Neural progenitor cell (in vitro differentiated cells): ENCODE data around the gene TEF. TPM values are rescaled to one million over a fixed set of nuclear protein-coding genes. Genes with fewer than 3 reads are reported as not detected.

Experiments
- DNase-seq: peaks from one replicate; pipeline ENCODE4 v3.0.0-alpha.2; 2016; ENCODE audit warnings: low spot score
- H2AFZ ChIP-seq: fragments of 200-600 bp; sonication (generic); replicated peaks from 2 replicates; pipeline ENCODE4 v1.6.1; 2016; ENCODE audit warnings: antibody characterized with exemption
- H3F3A ChIP-seq: fragments of 200-600 bp; sonication (generic); 2 replicates; pipeline ENCODE4 v1.6.1; 2016; ENCODE audit warnings: antibody characterized with exemption, low read depth
- H3K27ac ChIP-seq: fragments of 200-600 bp; sonication (generic); 2 replicates; pipeline ENCODE4 v1.5.1; 2016; ENCODE audit warnings: mild to moderate bottlenecking
- H3K27me3 ChIP-seq: fragments of 200-600 bp; sonication (generic); 2 replicates; pipeline ENCODE4 v1.6.1; 2016; ENCODE audit warnings: mild to moderate bottlenecking, moderate library complexity
- H3K36me3 ChIP-seq: fragments of 200-600 bp; sonication (generic); 2 replicates; pipeline ENCODE4 v1.5.1; 2016
- H3K4me1 ChIP-seq: fragments of 200-600 bp; sonication (generic); 2 replicates; pipeline ENCODE4 v1.6.1; 2016; ENCODE audit warnings: mixed run types
- H3K4me2 ChIP-seq: fragments of 200-600 bp; sonication (generic); 2 replicates; pipeline ENCODE4 v1.6.1; 2016
- H3K4me3 ChIP-seq: fragments of 200-600 bp; sonication (generic); 2 replicates; pipeline ENCODE4 v1.5.1; 2016
- H3K79me2 ChIP-seq: fragments of 200-600 bp; sonication (generic); 2 replicates; pipeline ENCODE4 v1.6.1; 2016; ENCODE audit warnings: low read depth
- H3K9ac ChIP-seq: fragments of 200-600 bp; sonication (generic); 2 replicates; pipeline ENCODE4 v1.6.1; 2016
- H3K9me3 ChIP-seq: fragments of 200-600 bp; sonication (generic); 2 replicates; pipeline ENCODE4 v1.5.1; 2016; ENCODE audit warnings: low read depth
- H4K20me1 ChIP-seq: fragments of 200-600 bp; sonication (generic); 2 replicates; pipeline ENCODE4 v1.6.1; 2016; ENCODE audit warnings: low read depth
- H3K27ac Mint-ChIP-seq: 3 replicates; pipeline ENCODE4 v1.8.0; 2021; ENCODE audit warnings: mixed read lengths
- H3K27me3 Mint-ChIP-seq: 2 replicates; pipeline ENCODE4 v1.8.0; 2022; ENCODE audit warnings: low read depth, mild to moderate bottlenecking, inconsistent platforms, moderate library complexity, mixed read lengths; ENCODE audit not compliant: insufficient read depth
- H3K36me3 Mint-ChIP-seq: 3 replicates; pipeline ENCODE4 v1.8.0; 2021; ENCODE audit warnings: mixed read lengths
- H3K4me1 Mint-ChIP-seq: 3 replicates; pipeline ENCODE4 v1.8.0; 2021; ENCODE audit warnings: mixed read lengths
- H3K4me3 Mint-ChIP-seq: 3 replicates; pipeline ENCODE4 v1.8.0; 2021; ENCODE audit warnings: mild to moderate bottlenecking, moderate library complexity, mixed read lengths
- H3K9me3 Mint-ChIP-seq: 3 replicates; pipeline ENCODE4 v1.8.0; 2020; ENCODE audit warnings: mixed read lengths
- EZH2 ChIP-seq: fragments of 200-600 bp; sonication (generic); IDR thresholded peaks from 2 replicates; pipeline ENCODE4 v1.6.1; 2017; ENCODE audit warnings: antibody characterized with exemption, mild to moderate bottlenecking, moderate library complexity
- EZH2phosphoT487 ChIP-seq: fragments of 200-600 bp; sonication (generic); IDR thresholded peaks from 2 replicates; pipeline ENCODE4 v1.6.1; 2017; ENCODE audit warnings: antibody characterized with exemption
- total RNA-seq: library from RNA; depleted of rRNA; stranded (reverse); fragments of >200 nt; gene quantifications from 2 replicates; pipeline ENCODE4 v1.2.3, GENCODE V29; 2015; ENCODE audit warnings: low replicate concordance
- TF ChIP-seq, protein P1 (sequence below): fragments of 200-600 bp; sonication (generic); IDR thresholded peaks from 2 replicates; pipeline ENCODE4 v1.5.1; 2017; ENCODE audit warnings: antibody characterized with exemption, mild to moderate bottlenecking

TEF gene
- total RNA-seq, 1 donor from 2014 or later: 11.0 TPM

DNA sequence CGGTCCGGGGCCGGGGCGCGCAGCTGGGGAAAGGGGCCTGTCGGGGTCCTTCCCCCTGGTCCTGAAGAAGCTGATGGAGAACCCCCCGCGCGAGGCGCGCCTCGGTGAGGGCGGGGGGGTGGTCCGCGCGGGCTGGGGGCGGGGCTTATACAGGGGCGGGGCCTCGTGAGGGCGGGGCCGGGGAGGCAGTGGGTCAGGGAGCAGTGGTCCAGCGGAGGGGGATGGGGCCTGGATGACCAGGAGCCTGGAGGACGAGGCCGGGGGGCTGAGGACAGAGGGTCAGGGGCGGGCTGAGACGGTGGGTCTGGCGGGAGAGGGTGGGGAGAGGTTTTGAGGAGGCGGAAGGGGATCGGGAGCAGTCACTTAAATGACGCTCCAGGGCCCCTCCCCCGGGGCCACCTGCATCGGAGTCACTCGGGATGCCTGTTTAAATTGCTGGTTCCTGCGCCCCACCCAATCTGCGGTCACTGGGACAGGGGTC, 396 bp downstream of the TEF start:
- Mint-ChIP-seq H3K27me3 (peaks cover 5% of the 10 kb centered on the region), H3K27ac (no peak overlapping the region), H3K4me3 (peak overlapping the region; percentile 88), H3K4me1 (peaks cover 25% of the 10 kb centered on the region), H3K9me3 (no peaks in the 10 kb centered on the region), H3K36me3 (no peaks in the 10 kb centered on the region)
- Histone ChIP-seq H4K20me1 (peaks cover 35% of the 10 kb centered on the region), H3K9me3 (no peaks in the 10 kb centered on the region), H3F3A (peaks cover 20% of the 10 kb centered on the region), H3K79me2 (peaks cover 24% of the 10 kb centered on the region), H3K4me2 (peak overlapping the region; percentile 86), H3K9ac (no peak overlapping the region), H2AFZ (no peak overlapping the region), H3K4me3 (peak overlapping the region; percentile 57), H3K36me3 (no peaks in the 10 kb centered on the region), H3K4me1 (peaks cover 25% of the 10 kb centered on the region), H3K27ac (peak overlapping the region; percentile 70), H3K27me3 (no peaks in the 10 kb centered on the region)
- TF ChIP-seq, protein P1, sequence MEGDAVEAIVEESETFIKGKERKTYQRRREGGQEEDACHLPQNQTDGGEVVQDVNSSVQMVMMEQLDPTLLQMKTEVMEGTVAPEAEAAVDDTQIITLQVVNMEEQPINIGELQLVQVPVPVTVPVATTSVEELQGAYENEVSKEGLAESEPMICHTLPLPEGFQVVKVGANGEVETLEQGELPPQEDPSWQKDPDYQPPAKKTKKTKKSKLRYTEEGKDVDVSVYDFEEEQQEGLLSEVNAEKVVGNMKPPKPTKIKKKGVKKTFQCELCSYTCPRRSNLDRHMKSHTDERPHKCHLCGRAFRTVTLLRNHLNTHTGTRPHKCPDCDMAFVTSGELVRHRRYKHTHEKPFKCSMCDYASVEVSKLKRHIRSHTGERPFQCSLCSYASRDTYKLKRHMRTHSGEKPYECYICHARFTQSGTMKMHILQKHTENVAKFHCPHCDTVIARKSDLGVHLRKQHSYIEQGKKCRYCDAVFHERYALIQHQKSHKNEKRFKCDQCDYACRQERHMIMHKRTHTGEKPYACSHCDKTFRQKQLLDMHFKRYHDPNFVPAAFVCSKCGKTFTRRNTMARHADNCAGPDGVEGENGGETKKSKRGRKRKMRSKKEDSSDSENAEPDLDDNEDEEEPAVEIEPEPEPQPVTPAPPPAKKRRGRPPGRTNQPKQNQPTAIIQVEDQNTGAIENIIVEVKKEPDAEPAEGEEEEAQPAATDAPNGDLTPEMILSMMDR: no peak
- TF ChIP-seq EZH2: no peak
- TF ChIP-seq EZH2phosphoT487: no peak
- DNase-seq: peak; percentile 90

DNA sequence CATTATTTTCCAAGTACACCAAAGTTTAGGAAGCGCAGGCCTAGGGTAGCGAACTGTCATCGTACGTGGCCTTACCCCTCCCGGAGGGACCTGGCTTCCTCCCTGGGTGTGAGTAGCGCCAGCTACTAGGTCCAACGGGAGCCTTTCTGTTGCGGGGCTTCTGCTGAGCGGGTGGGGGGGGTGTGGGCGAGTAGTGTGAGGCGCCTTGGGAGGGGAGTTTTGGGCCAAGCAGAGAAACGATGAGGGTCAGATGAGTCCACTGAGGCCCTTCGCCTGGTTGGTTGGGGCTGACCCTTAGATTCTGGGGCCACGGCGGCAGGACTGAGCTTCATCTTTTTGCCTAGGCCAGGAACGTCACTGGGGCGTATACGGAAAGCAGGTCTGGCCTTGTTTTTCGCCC, 868 bp downstream of the TEF start:
- peak overlapping the region; percentile 88 for H3K4me3 Mint-ChIP-seq
- peaks cover 25% of the 10 kb centered on the region for H3K4me1 Mint-ChIP-seq
- no peak overlapping the region for H3K27ac ChIP-seq
- DNase-seq: no peak
- no peaks in the 10 kb centered on the region for H3K36me3 Mint-ChIP-seq
- H3F3A ChIP-seq: peaks cover 20% of the 10 kb centered on the region
- H3K4me3 ChIP-seq: peak overlapping the region; percentile 57
- peaks cover 5% of the 10 kb centered on the region for H3K27me3 Mint-ChIP-seq
- H3K27me3 ChIP-seq: no peaks in the 10 kb centered on the region
- H2AFZ ChIP-seq: no peak overlapping the region
- TF ChIP-seq EZH2phosphoT487 (no peak), EZH2 (no peak)
- TF ChIP-seq, protein P1: no peak
- H3K9me3 Mint-ChIP-seq: no peaks in the 10 kb centered on the region
- peaks cover 35% of the 10 kb centered on the region for H4K20me1 ChIP-seq
- no peaks in the 10 kb centered on the region for H3K9me3 ChIP-seq
- no peaks in the 10 kb centered on the region for H3K36me3 ChIP-seq
- peaks cover 25% of the 10 kb centered on the region for H3K4me1 ChIP-seq
- no peak overlapping the region for H3K9ac ChIP-seq
- no peak overlapping the region for H3K27ac Mint-ChIP-seq
- peaks cover 24% of the 10 kb centered on the region for H3K79me2 ChIP-seq
- peak overlapping the region; percentile 86 for H3K4me2 ChIP-seq

DNA sequence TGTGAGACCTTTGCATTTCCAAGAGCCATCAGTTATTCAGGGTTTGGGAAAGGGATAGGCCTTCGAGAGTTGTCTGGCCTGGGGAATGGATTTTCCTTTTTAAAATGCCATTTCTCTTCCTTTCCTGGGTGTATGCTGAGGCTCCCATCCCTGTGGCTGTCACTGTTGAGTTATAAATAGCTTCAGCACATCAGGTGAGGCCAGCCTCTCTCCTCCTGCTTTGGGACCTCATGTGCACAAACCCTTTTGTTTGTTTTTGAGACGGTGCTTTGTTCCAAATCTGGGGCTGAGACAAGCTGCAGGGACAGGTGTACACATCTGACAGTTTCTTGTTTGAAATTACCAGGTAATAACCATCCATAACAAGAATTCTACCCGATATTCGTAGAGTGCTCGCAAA, 1.3 kb downstream of the TEF start:
- Histone ChIP-seq H3F3A (peaks cover 20% of the 10 kb centered on the region), H3K27ac (no peak overlapping the region), H3K4me2 (peak overlapping the region; percentile 86), H3K36me3 (no peaks in the 10 kb centered on the region), H3K79me2 (peaks cover 24% of the 10 kb centered on the region), H4K20me1 (peaks cover 35% of the 10 kb centered on the region), H2AFZ (no peak overlapping the region), H3K27me3 (no peaks in the 10 kb centered on the region), H3K9ac (no peak overlapping the region), H3K9me3 (no peaks in the 10 kb centered on the region), H3K4me3 (peak overlapping the region; percentile 57), H3K4me1 (peaks cover 25% of the 10 kb centered on the region)
- H3K27me3 Mint-ChIP-seq: peaks cover 5% of the 10 kb centered on the region
- no peak for DNase-seq
- H3K9me3 Mint-ChIP-seq: no peaks in the 10 kb centered on the region
- no peaks in the 10 kb centered on the region for H3K36me3 Mint-ChIP-seq
- TF ChIP-seq EZH2 (no peak), EZH2phosphoT487 (no peak)
- TF ChIP-seq, protein P1: no peak
- H3K4me3 Mint-ChIP-seq: peak overlapping the region; percentile 88
- H3K4me1 Mint-ChIP-seq: peaks cover 25% of the 10 kb centered on the region
- H3K27ac Mint-ChIP-seq: no peak overlapping the region
